ENCODE measurements around the gene ALMS1. TPM values are rescaled to one million over a fixed set of nuclear protein-coding genes. Genes with fewer than 3 reads are reported as not detected.
"Not testable (repeated sequence)": the region's sequence is repeated elsewhere in the genome, so short reads cannot be mapped to it uniquely, and the experiment has no call there.

The ALMS1 gene
- total RNA-seq, 2 donors from 2014 or later = 11.7 to 16.6 TPM

GRCh38 chr2:73488079-73488478 is 102.4 kb downstream of the ALMS1 start:
- H3K4me1 ChIP-seq = no peaks in the 10 kb centered on the region
- no peak overlapping the region for H3K9ac ChIP-seq (ENCODE audit: low read depth in 2 of 2, low read length in 2 of 2)
- H3K9me3 ChIP-seq = no peaks in the 10 kb centered on the region
- no peaks in the 10 kb centered on the region for H3K36me3 ChIP-seq
- H3K27ac ChIP-seq = no peak overlapping the region
- intact Hi-C loops (cut with DNase I) = no loop called here
- no peak overlapping the region for H3K4me3 ChIP-seq
- DNase-seq = no peak
- H3K27me3 ChIP-seq = no peaks in the 10 kb centered on the region
- TF ChIP-seq CTCF (IDR thresholded peaks at IDR 0.05) = no peak

- H3K4me3 ChIP-seq = no peak overlapping the region
- H3K36me3 ChIP-seq = no peaks in the 10 kb centered on the region
- no peak for DNase-seq
- no peaks in the 10 kb centered on the region for H3K4me1 ChIP-seq
- no peaks in the 10 kb centered on the region for H3K9me3 ChIP-seq
- H3K27ac ChIP-seq = no peak overlapping the region
- TF ChIP-seq CTCF (IDR thresholded peaks at IDR 0.05) = no peak
- H3K27me3 ChIP-seq = no peaks in the 10 kb centered on the region
- intact Hi-C loops (cut with DNase I) = no loop called here
- no peak overlapping the region for H3K9ac ChIP-seq (ENCODE audit: low read depth in 2 of 2, low read length in 2 of 2)
Observed at GRCh38 chr2:73489053-73489452, 103.4 kb downstream of the ALMS1 start.

GRCh38 chr2:73494031-73494430 is 108.4 kb downstream of the ALMS1 start:
- Histone ChIP-seq H3K4me3 (no peak overlapping the region), H3K27ac (no peak overlapping the region), H3K9me3 (no peaks in the 10 kb centered on the region), H3K4me1 (no peaks in the 10 kb centered on the region), H3K36me3 (no peaks in the 10 kb centered on the region), H3K9ac (ENCODE audit: low read depth in 2 of 2, low read length in 2 of 2) (no peak overlapping the region), H3K27me3 (no peaks in the 10 kb centered on the region)
- no peak for TF ChIP-seq CTCF (IDR thresholded peaks at IDR 0.05)
- intact Hi-C loops (cut with DNase I) = no loop called here
- DNase-seq = no peak

- DNase-seq = no peak
- Histone ChIP-seq H3K9me3 (no peaks in the 10 kb centered on the region), H3K27me3 (no peaks in the 10 kb centered on the region), H3K4me1 (no peaks in the 10 kb centered on the region), H3K9ac (ENCODE audit: low read depth in 2 of 2, low read length in 2 of 2) (no peak overlapping the region), H3K36me3 (no peaks in the 10 kb centered on the region), H3K4me3 (no peak overlapping the region), H3K27ac (no peak overlapping the region)
- TF ChIP-seq CTCF (IDR thresholded peaks at IDR 0.05) = no peak
- intact Hi-C loops (cut with DNase I) = no loop called here
Observed at GRCh38 chr2:73503992-73504570, 118.4 kb downstream of the ALMS1 start.

GRCh38 chr2:73504850-73505249 is 119.2 kb downstream of the ALMS1 start:
- H3K9me3 ChIP-seq; H3K36me3 ChIP-seq; H3K27me3 ChIP-seq; H3K27ac ChIP-seq; H3K4me3 ChIP-seq; H3K4me1 ChIP-seq; intact Hi-C loops (cut with DNase I); H3K9ac ChIP-seq (ENCODE audit: low read depth in 2 of 2, low read length in 2 of 2); DNase-seq: not testable (repeated sequence)

GRCh38 chr2:73510470-73510869 is 124.8 kb downstream of the ALMS1 start:
- H3K9me3 ChIP-seq; DNase-seq; H3K27ac ChIP-seq; H3K27me3 ChIP-seq; intact Hi-C loops (cut with DNase I); H3K9ac ChIP-seq (ENCODE audit: low read depth in 2 of 2, low read length in 2 of 2); H3K4me1 ChIP-seq; H3K36me3 ChIP-seq; H3K4me3 ChIP-seq: not testable (repeated sequence)
